Measurements from ENCODE around the gene ZFHX3.

- TF ChIP-seq KDM1A (IDR thresholded peaks at IDR 0.05; ENCODE audit: borderline replicate concordance, low read length) (no peak), FOSL1 (IDR thresholded peaks at IDR 0.05; ENCODE audit: insufficient read depth, low read depth, low read length) (no peak), CEBPB (IDR thresholded peaks at IDR 0.05; ENCODE audit: low read depth, low read length) (no peak)
- TF ChIP-seq, protein P1, sequence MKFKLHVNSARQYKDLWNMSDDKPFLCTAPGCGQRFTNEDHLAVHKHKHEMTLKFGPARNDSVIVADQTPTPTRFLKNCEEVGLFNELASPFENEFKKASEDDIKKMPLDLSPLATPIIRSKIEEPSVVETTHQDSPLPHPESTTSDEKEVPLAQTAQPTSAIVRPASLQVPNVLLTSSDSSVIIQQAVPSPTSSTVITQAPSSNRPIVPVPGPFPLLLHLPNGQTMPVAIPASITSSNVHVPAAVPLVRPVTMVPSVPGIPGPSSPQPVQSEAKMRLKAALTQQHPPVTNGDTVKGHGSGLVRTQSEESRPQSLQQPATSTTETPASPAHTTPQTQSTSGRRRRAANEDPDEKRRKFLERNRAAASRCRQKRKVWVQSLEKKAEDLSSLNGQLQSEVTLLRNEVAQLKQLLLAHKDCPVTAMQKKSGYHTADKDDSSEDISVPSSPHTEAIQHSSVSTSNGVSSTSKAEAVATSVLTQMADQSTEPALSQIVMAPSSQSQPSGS (IDR thresholded peaks at IDR 0.05; ENCODE audit: low read length), result no peak
Observed at GRCh38 chr16:73057291-73058210, 9.6 kb upstream of the ZFHX3 start.
